ENCODE data around the gene PRR30.

DNA sequence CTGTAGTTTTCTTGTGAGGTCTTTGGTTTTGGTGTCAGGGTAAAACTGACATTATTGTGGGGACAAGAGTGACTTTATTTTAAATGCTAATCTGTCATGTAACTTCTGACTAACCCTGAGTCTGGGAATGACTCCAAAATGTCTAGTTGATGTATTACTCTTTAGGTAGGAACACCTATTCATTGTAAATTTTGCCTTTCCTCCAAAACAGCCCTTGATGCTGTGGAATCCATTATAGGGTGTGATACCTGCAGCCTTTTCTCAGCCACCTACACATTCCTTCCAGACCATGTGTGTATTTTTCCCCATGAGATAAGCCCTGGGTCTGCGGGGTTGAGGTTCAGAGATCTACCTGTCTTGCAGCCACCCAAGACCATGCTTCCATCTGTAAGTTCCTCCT, 4.1 kb upstream of the PRR30 start:
- TF ChIP-seq, protein P1, sequence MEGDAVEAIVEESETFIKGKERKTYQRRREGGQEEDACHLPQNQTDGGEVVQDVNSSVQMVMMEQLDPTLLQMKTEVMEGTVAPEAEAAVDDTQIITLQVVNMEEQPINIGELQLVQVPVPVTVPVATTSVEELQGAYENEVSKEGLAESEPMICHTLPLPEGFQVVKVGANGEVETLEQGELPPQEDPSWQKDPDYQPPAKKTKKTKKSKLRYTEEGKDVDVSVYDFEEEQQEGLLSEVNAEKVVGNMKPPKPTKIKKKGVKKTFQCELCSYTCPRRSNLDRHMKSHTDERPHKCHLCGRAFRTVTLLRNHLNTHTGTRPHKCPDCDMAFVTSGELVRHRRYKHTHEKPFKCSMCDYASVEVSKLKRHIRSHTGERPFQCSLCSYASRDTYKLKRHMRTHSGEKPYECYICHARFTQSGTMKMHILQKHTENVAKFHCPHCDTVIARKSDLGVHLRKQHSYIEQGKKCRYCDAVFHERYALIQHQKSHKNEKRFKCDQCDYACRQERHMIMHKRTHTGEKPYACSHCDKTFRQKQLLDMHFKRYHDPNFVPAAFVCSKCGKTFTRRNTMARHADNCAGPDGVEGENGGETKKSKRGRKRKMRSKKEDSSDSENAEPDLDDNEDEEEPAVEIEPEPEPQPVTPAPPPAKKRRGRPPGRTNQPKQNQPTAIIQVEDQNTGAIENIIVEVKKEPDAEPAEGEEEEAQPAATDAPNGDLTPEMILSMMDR (IDR thresholded peaks at IDR 0.05; ENCODE audit: extremely low read depth in 1 of 2, insufficient read depth in 1 of 2, low read depth in 1 of 2, low read length in 2 of 2): no peak
- TF ChIP-seq GATA2 (IDR thresholded peaks at IDR 0.05; ENCODE audit: insufficient read depth, insufficient read length, low read depth, low read length) (no peak), POLR2A (IDR thresholded peaks at IDR 0.05; ENCODE audit: low read depth, low read length) (no peak)
- TF ChIP-seq, protein P2, sequence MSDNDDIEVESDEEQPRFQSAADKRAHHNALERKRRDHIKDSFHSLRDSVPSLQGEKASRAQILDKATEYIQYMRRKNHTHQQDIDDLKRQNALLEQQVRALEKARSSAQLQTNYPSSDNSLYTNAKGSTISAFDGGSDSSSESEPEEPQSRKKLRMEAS (IDR thresholded peaks at IDR 0.05; ENCODE audit: insufficient read depth, insufficient read length): no peak

Measured in endothelial cell of umbilical vein (primary cell).